Prostate gland (tissue), 2 donors: Measurements from ENCODE around the gene EME2.

Source experiments
- CTCF ChIP-seq, 4 experiments: fragments of 200-600 bp in 2 of 4; fragments of 450-650 bp in 2 of 4; sonication (generic) in 2 of 4; IDR thresholded peaks; 1 replicate in 3 of 4; 2 replicates in 1 of 4; pipeline ENCODE4 v1.5.1; 2016 to 2019; ENCODE audit warnings: antibody characterized with exemption in 4 of 4, mild to moderate bottlenecking in 2 of 4, moderate library complexity in 2 of 4
- POLR2AphosphoS5 ChIP-seq: sonication (generic); formaldehyde crosslinking; IDR thresholded peaks from one replicate; pipeline ENCODE4 v1.6.1; 2017; ENCODE audit warnings: antibody characterized with exemption

DNA sequence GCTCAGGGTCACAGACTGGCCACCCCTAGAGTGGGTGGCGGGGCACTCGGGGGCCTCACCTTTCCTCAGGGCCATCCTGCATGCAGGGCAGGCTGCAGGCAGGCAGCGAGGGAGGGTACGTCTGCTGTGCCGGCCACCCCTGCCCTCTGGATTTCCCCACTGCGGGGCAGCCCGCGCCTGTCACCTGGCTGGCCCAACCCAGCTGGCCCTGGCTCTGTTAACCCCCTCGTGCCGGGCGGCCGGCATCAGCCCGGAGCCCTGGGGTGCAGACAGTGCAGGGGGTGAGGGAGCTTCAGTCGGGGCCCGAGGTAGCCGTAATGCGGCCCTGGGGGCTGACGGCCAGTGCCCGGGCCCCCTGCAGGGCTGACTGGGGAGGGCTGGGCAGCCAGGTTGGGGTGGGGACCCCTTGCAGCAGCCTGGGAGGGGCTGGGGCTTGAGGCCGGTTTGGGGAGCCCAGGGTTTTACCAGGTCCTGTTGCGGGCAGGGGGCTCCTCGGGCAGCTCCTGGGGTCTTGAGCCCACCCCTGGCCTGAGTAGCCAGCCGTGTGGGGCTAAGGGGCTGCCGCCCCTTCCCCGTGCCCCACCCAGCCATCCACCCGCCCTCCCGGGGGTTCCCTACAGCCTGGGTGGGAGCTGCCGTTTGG, 21.1 kb downstream of the EME2 start, which contains the start of gene IGFALS:
- TF ChIP-seq CTCF (IDR thresholded peaks at IDR 0.05) (no peak), POLR2AphosphoS5 (no peak)
